OCI-LY7 (cell line): ENCODE results near the gene SETBP1.

ENCODE experiments used
- CTCF ChIP-seq: fragments of 200-600 bp; sonication (generic); conservative IDR thresholded peaks from 2 replicates; pipeline ENCODE4 v1.5.1; 2014; ENCODE audit warnings: mild to moderate bottlenecking, antibody characterized with exemption, low read length, moderate library complexity, mixed read lengths
- EZH2phosphoT487 ChIP-seq: fragments of 200-600 bp; sonication (generic); IDR thresholded peaks from 2 replicates; pipeline ENCODE4 v1.6.1; 2018; ENCODE audit warnings: low read depth, borderline replicate concordance, mild to moderate bottlenecking, mixed run types, antibody characterized with exemption, low read length, moderate library complexity, mixed read lengths

DNA sequence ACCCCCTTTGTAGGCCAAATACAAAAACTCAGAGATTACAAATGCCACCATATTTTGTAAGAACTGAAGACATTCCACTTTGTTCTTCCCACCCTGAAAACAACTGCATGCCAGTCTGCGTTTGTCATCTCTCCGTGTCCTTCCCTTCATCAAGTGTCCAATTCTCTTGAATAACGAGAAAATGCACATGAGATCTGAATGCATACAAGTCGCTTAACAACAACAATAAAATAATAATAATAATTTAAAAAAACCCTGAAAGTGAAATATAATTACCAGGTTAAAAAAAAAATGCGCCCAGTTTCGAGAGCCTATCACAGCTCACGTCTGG lies 2.0 kb upstream of the SETBP1 start:
- TF ChIP-seq CTCF (no peak), EZH2phosphoT487 (no peak)
